HG03432 (cell line): ENCODE results near the gene MED27.

Experiments used
- ATAC-seq: cut with Tn5 transposase; IDR thresholded peaks from one replicate; pipeline ENCODE4 v1.9.1; 2021; ENCODE audit warnings: mild to moderate bottlenecking, moderate library complexity; ENCODE audit not compliant: unreplicated experiment

MED27 gene

GRCh38 chr9:132001567-132001966 lies 78.1 kb downstream of the MED27 start:
- no peak for ATAC-seq

GRCh38 chr9:132000659-132001058 lies 79.0 kb downstream of the MED27 start:
- ATAC-seq: no peak

GRCh38 chr9:131999692-132000551 lies 79.7 kb downstream of the MED27 start:
- no peak for ATAC-seq

- no peak for ATAC-seq
Observed at GRCh38 chr9:131997779-131998178, 81.9 kb downstream of the MED27 start.

- ATAC-seq: no peak
Observed at GRCh38 chr9:131997076-131997475, 82.6 kb downstream of the MED27 start.

GRCh38 chr9:131995382-131995781 lies 84.3 kb downstream of the MED27 start:
- no peak for ATAC-seq

GRCh38 chr9:131994364-131995125 lies 85.1 kb downstream of the MED27 start:
- ATAC-seq: no peak

GRCh38 chr9:131992906-131993657 lies 86.6 kb downstream of the MED27 start:
- no peak for ATAC-seq

- no peak for ATAC-seq
Observed at GRCh38 chr9:131987232-131987631, 92.4 kb downstream of the MED27 start.

GRCh38 chr9:131986576-131986975 lies 93.1 kb downstream of the MED27 start:
- ATAC-seq: no peak

GRCh38 chr9:131986089-131986488 lies 93.6 kb downstream of the MED27 start:
- no peak for ATAC-seq

- no peak for ATAC-seq
Observed at GRCh38 chr9:131984564-131984963, 95.1 kb downstream of the MED27 start.

- ATAC-seq: peak; percentile 45
Observed at GRCh38 chr9:131982671-131983239, 96.9 kb downstream of the MED27 start.

- no peak for ATAC-seq
Observed at GRCh38 chr9:131982102-131982501, 97.6 kb downstream of the MED27 start.

- ATAC-seq: no peak
Observed at GRCh38 chr9:131981116-131981776, 98.4 kb downstream of the MED27 start.

GRCh38 chr9:131980267-131981016 lies 99.2 kb downstream of the MED27 start:
- no peak for ATAC-seq

GRCh38 chr9:131977109-131977838 lies 102.4 kb downstream of the MED27 start:
- no peak for ATAC-seq

GRCh38 chr9:131976157-131977108 lies 103.2 kb downstream of the MED27 start:
- no peak for ATAC-seq
